ENCODE results near the gene STON2.

DNA sequence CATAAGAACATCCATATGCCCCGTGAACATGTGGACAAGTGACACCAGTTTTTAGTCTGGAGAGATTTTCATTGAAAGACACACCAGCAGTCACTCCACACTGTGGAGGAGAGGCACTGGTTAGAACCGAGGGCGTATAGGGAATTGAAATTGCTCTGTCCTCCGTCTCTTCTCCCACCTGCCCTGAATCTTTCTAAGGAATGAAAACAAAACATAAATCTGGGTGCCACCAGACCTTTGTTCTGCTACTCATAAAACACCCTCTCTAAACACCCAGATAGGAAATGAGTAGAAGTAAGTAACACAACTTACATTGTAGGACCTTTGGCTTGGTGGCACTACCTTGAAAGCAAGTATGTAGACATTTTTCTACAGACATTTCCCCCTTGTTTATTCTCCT, 37.1 kb upstream of the STON2 start:
- TF ChIP-seq YY1 (IDR thresholded peaks at IDR 0.05; ENCODE audit: insufficient read depth, insufficient read length), result no peak
- no peak for TF ChIP-seq ZNF274 (IDR thresholded peaks at IDR 0.05; ENCODE audit: low read depth, low read length)

All from NT2/D1 (cell line).